HepG2 (cell line): ENCODE data around the gene STUM. TPM values are rescaled to one million over a fixed set of nuclear protein-coding genes. Genes with fewer than 3 reads are reported as not detected.

Source experiments
- ATAC-seq: fragments of 200-7000 bp; cut with Tn5 transposase; 3 replicates; pipeline ENCODE4 v1.9.1; 2020; ENCODE audit warnings: mild to moderate bottlenecking, moderate library complexity
- BruUV-seq: library from RNA; stranded (reverse); fragments of 400-500 nt; replicated peaks from 2 replicates; lab custom pipeline; 2021; lab: Mats Ljungman, UMichigan
- CTCF ChIA-PET: fragments of 300-600 bp; formaldehyde crosslinking; extraction: SDS; loops from one replicate; lab custom pipeline; 2021; ENCODE audit warnings: low total read pairs, inconsistent platforms, low intra/inter-chr PET ratio; lab: Yijun Ruan, JAX
- POLR2A ChIA-PET: fragments of 350-600 bp; sonication (Branson Sonifier 250); formaldehyde crosslinking; loops from one replicate; lab custom pipeline; 2020; ENCODE audit warnings: antibody characterized with exemption, inconsistent platforms; lab: Yijun Ruan, JAX
- DNase-seq: peaks from one replicate; pipeline ENCODE4 v3.0.0-alpha.2; 2015; ENCODE audit warnings: low spot score
- FAIRE-seq: peaks from 3 replicates; lab custom pipeline; 2011; peaks lifted over from hg19 to GRCh38; lab: Jason Lieb, UNC
- H2AFZ ChIP-seq: one replicate; pipeline ENCODE4 v1.6.1; 2011; ENCODE audit warnings: low read length, inconsistent platforms
- H3K27ac ChIP-seq: fragments of 300-600 bp; 3 replicates; pipeline ENCODE4 v1.8.0; 2011; ENCODE audit warnings: mixed run types, mild to moderate bottlenecking, mixed read lengths, low read length, inconsistent platforms; ENCODE audit not compliant: insufficient read depth; ENCODE audit errors: extremely low read length
- H3K27me3 ChIP-seq, 2 experiments: fragments of 200-600 bp in 1 of 2; 2 replicates in 1 of 2; 3 replicates in 1 of 2; pipeline versions ENCODE4 v1.6.0 to v1.8.0; 2011; ENCODE audit warnings: low read length in 2 of 2, mild to moderate bottlenecking in 2 of 2, moderate library complexity in 2 of 2, inconsistent platforms in 1 of 2; ENCODE audit not compliant: insufficient read depth in 2 of 2, control insufficient read depth in 1 of 2
- H3K36me3 ChIP-seq, 2 experiments: fragments of 200-600 bp in 1 of 2; replicated peaks in 1 of 2; 2 replicates in 1 of 2; 3 replicates in 1 of 2; pipeline versions ENCODE4 v1.5.1 to v1.8.0; 2011; ENCODE audit warnings: low read length in 2 of 2, inconsistent platforms in 1 of 2; ENCODE audit not compliant: insufficient read depth in 2 of 2, control insufficient read depth in 1 of 2
- H3K4me1 ChIP-seq: 2 replicates; pipeline ENCODE4 v1.5.1; 2012; ENCODE audit warnings: low read length, inconsistent platforms; ENCODE audit not compliant: insufficient read depth
- H3K4me2 ChIP-seq: 2 replicates; pipeline ENCODE4 v1.6.0; 2011; ENCODE audit warnings: low read depth, low read length, inconsistent platforms
- H3K4me3 ChIP-seq, 3 experiments: fragments of 200-600 bp in 1 of 3; sonication (generic), shearing (Covaris generic) in 1 of 3; replicated peaks in 1 of 3; 2 replicates each; pipeline ENCODE4 v1.5.1; 2011 to 2016; ENCODE audit warnings: low read length in 3 of 3, inconsistent platforms in 2 of 3, low read depth in 2 of 3, mild to moderate bottlenecking in 2 of 3, control low read depth in 1 of 3, mixed read lengths in 1 of 3; ENCODE audit not compliant: insufficient read depth in 1 of 3
- H3K79me2 ChIP-seq: one replicate; pipeline ENCODE4 v1.6.1; 2011; ENCODE audit warnings: low read length, inconsistent platforms; ENCODE audit not compliant: insufficient read depth
- H3K9ac ChIP-seq: 2 replicates; pipeline ENCODE4 v1.6.0; 2011; ENCODE audit warnings: mild to moderate bottlenecking, low read depth, low read length, inconsistent platforms; ENCODE audit not compliant: insufficient read depth
- H3K9me3 ChIP-seq: 2 replicates; pipeline ENCODE4 v1.5.1; 2012; ENCODE audit warnings: mild to moderate bottlenecking, low read length
- H4K20me1 ChIP-seq: 2 replicates; pipeline ENCODE4 v1.6.0; 2011; ENCODE audit warnings: inconsistent platforms, mild to moderate bottlenecking, low read length, moderate library complexity; ENCODE audit not compliant: insufficient read depth
- CSRNP2 ChIP-seq: sonication (generic); formaldehyde crosslinking; conservative IDR thresholded peaks from 2 replicates; pipeline ENCODE4 v1.8.0; 2022; ENCODE audit warnings: low read depth, missing genetic modification reagents
- FOXC1 ChIP-seq: sonication (generic); formaldehyde crosslinking; IDR thresholded peaks from 2 replicates; pipeline ENCODE4 v1.8.0; 2022; ENCODE audit warnings: mild to moderate bottlenecking, missing genetic modification reagents, borderline replicate concordance
- GABPB1 ChIP-seq: IDR thresholded peaks from 2 replicates; pipeline ENCODE4 v1.6.1; 2016; ENCODE audit warnings: mild to moderate bottlenecking, missing genetic modification reagents, moderate library complexity, missing compliant biosample characterization
- HOXD1 ChIP-seq: sonication (generic); formaldehyde crosslinking; IDR thresholded peaks from 2 replicates; pipeline ENCODE4 v1.5.0; 2020; ENCODE audit warnings: missing genetic modification reagents
- KAT7 ChIP-seq: IDR thresholded peaks from 2 replicates; pipeline ENCODE4 v1.6.1; 2018; ENCODE audit warnings: borderline replicate concordance, missing compliant biosample characterization
- NR1H2 ChIP-seq: sonication (generic); formaldehyde crosslinking; IDR thresholded peaks from 2 replicates; pipeline ENCODE4 v1.8.1; 2022; ENCODE audit warnings: low read depth, missing genetic modification reagents, borderline replicate concordance
- RFXAP ChIP-seq: sonication (generic); formaldehyde crosslinking; IDR thresholded peaks from 2 replicates; pipeline ENCODE4 v1.4.0; 2020; ENCODE audit warnings: missing genetic modification reagents, borderline replicate concordance
- SPEN ChIP-seq: sonication (generic); formaldehyde crosslinking; IDR thresholded peaks from 2 replicates; pipeline ENCODE4 v1.5.1; 2020; ENCODE audit warnings: low read depth, mild to moderate bottlenecking, missing genetic modification reagents
- STAT6 ChIP-seq: sonication (generic); formaldehyde crosslinking; IDR thresholded peaks from 2 replicates; pipeline ENCODE4 v1.4.0; 2020; ENCODE audit warnings: missing genetic modification reagents, mild to moderate bottlenecking, borderline replicate concordance
- U2AF1 ChIP-seq: fragments of 200-400 bp; formaldehyde crosslinking; optimal IDR thresholded peaks from 2 replicates; pipeline ENCODE3; 2017; ENCODE audit warnings: mild to moderate bottlenecking, low read depth, low read length
- ZNF205 ChIP-seq: IDR thresholded peaks from 2 replicates; pipeline ENCODE4 v1.6.1; 2018; ENCODE audit warnings: missing biosample characterization, missing genetic modification reagents
- ZNF251 ChIP-seq: sonication (generic); formaldehyde crosslinking; IDR thresholded peaks from 2 replicates; pipeline ENCODE4 v1.9.0; 2021; ENCODE audit warnings: mild to moderate bottlenecking, missing genetic modification reagents
- ZNF331 ChIP-seq: sonication (generic); formaldehyde crosslinking; IDR thresholded peaks from 2 replicates; pipeline ENCODE4 v1.4.0; 2020; ENCODE audit warnings: missing genetic modification reagents
- ZNF362 ChIP-seq: sonication (generic); formaldehyde crosslinking; IDR thresholded peaks from 2 replicates; pipeline ENCODE4 v1.4.0; 2020; ENCODE audit warnings: missing genetic modification reagents, mild to moderate bottlenecking, borderline replicate concordance
- ZNF572 ChIP-seq: sonication (generic); formaldehyde crosslinking; IDR thresholded peaks from 2 replicates; pipeline ENCODE4 v1.5.1; 2020; ENCODE audit warnings: mild to moderate bottlenecking, missing genetic modification reagents
- ZNF597 ChIP-seq: sonication (generic); formaldehyde crosslinking; IDR thresholded peaks from 2 replicates; pipeline ENCODE4 v1.5.0; 2020; ENCODE audit warnings: missing genetic modification reagents
- ZNF691 ChIP-seq: sonication (generic); formaldehyde crosslinking; IDR thresholded peaks from 2 replicates; pipeline ENCODE4 v1.4.0; 2020; ENCODE audit warnings: missing genetic modification reagents, low read depth, mild to moderate bottlenecking, borderline replicate concordance
- WGBS: methylation state at CpG from one replicate; pipeline ENCODE4 v1.1.6; 2017; ENCODE audit warnings: low lambda C conversion rate; 5-methylcytosine and 5-hydroxymethylcytosine counted together
- in situ Hi-C: cut with HindIII; loops from 2 replicates; pipeline ENCODE4 v1.10.0; 2017; ENCODE audit warnings: low pct_unique_long_range_greater_than_20kb; ENCODE audit not compliant: extremely low pct_ligation_motif_present
- intact Hi-C: fragments of 100-400 bp; cut with micrococcal nuclease; formaldehyde crosslinking; loops from one replicate; pipeline ENCODE4 v1.10.0; 2022; ENCODE audit not compliant: unreplicated experiment
- polyA plus RNA-seq, 8 experiments: library from polyadenylated mRNA; depleted of rRNA in 3 of 8; stranded (reverse) in 7 of 8; unstranded in 1 of 8; fragments of >200 nt; fragmentation: Illumina TruSeq in 4 of 8; extraction: Trizol in 4 of 8; gene quantifications; 2 replicates each; pipeline versions ENCODE4 v1.2.1 to v1.2.3, GENCODE V29; 2011 to 2016; ENCODE audit warnings: low read depth in 4 of 8, missing spikeins in 1 of 8, mixed read lengths in 1 of 8; ENCODE audit not compliant: insufficient read depth in 1 of 8
- total RNA-seq, 5 experiments: library from RNA; depleted of rRNA; stranded (reverse); fragments of >200 nt; fragmentation: Illumina TruSeq; extraction: Trizol; gene quantifications; 2 replicates each; pipeline ENCODE4 v1.2.3, GENCODE V29; 2016; ENCODE audit warnings: low read depth in 1 of 5

STUM gene
- total and polyA plus RNA-seq, 2 of the 13 experiments (the other 11 are each of a cell fraction or from before 2014, with no cell fraction given), result not detected

GRCh38 chr1:226532553-226532952 is 16.0 kb upstream of the STUM start (continued):
- TF ChIP-seq GABPB1 (CRISPR knock-in tag), result no peak
- no peak for TF ChIP-seq U2AF1
- no peak for TF ChIP-seq KAT7
- TF ChIP-seq ZNF331 (CRISPR knock-in tag), result no peak
- no peak for TF ChIP-seq STAT6 (CRISPR knock-in tag)

GRCh38 chr1:226533220-226533619 is 15.3 kb upstream of the STUM start:
- no peaks in the 10 kb centered on the region for H3K36me3 ChIP-seq
- H3K4me3 ChIP-seq, result no peak overlapping the region
- ATAC-seq (no peak), DNase-seq (no peak), FAIRE-seq (no peak)
- H3K9me3 ChIP-seq, result no peaks in the 10 kb centered on the region
- H3K79me2 ChIP-seq, result no peaks in the 10 kb centered on the region
- no peaks in the 10 kb centered on the region for H4K20me1 ChIP-seq
- H2AFZ ChIP-seq, result no peak overlapping the region
- no peak overlapping the region for H3K4me2 ChIP-seq
- WGBS, result 29% methylated on average over 5 of the region's 5 CpGs
- POLR2A ChIA-PET, result no interaction called here
- H3K4me1 ChIP-seq, result no peaks in the 10 kb centered on the region
- H3K9ac ChIP-seq, result no peak overlapping the region
- in situ Hi-C loops (no loop called here), intact Hi-C loops (no loop called here)
- no TSS peak for BruUV-seq
- H3K27ac ChIP-seq, result no peak overlapping the region
- peaks cover 0 to 9% of the 10 kb centered on the region in 2 experiments; a peak in 1 of 5 replicates for H3K27me3 ChIP-seq
- CTCF ChIA-PET, result no interaction called here
- no peak for TF ChIP-seq ZNF691 (CRISPR knock-in tag)
- TF ChIP-seq NR1H2 (CRISPR knock-in tag), result no peak
- no peak for TF ChIP-seq ZNF572 (CRISPR knock-in tag)
- TF ChIP-seq ZNF597, result no peak
- no peak for TF ChIP-seq CSRNP2 (CRISPR knock-in tag)
- no peak for TF ChIP-seq FOXC1 (CRISPR knock-in tag)
- TF ChIP-seq ZNF205 (CRISPR knock-in tag), result no peak
- no peak for TF ChIP-seq HOXD1 (CRISPR knock-in tag)
- TF ChIP-seq RFXAP (CRISPR knock-in tag), result no peak
- TF ChIP-seq SPEN, result no peak
- no peak for TF ChIP-seq ZNF251 (CRISPR knock-in tag)
- no peak for TF ChIP-seq ZNF362
